Measurements from ENCODE around the gene ALOX12B. TPM values are rescaled to one million over a fixed set of nuclear protein-coding genes. Genes with fewer than 3 reads are reported as not detected.

ALOX12B gene
- total RNA-seq, 4 donors from 2014 or later = not detected

GRCh38 chr17:8100111-8100510 is 12.6 kb upstream of the ALOX12B start:
- no peaks in the 10 kb centered on the region for H3K9me3 ChIP-seq
- no peaks in the 10 kb centered on the region for H3K36me3 ChIP-seq
- TF ChIP-seq EP300 (IDR thresholded peaks at IDR 0.05) (no peak), POLR2A (IDR thresholded peaks at IDR 0.05) (no peak), CTCF (IDR thresholded peaks at IDR 0.05) (no peak)
- no peaks in the 10 kb centered on the region for H3K4me1 ChIP-seq
- DNase-seq (ENCODE audit: low spot score in 2 of 2) = no peak
- H3K27ac ChIP-seq = no peak overlapping the region
- peaks cover 0 to 26% of the 10 kb centered on the region in 2 donors for H3K27me3 ChIP-seq
- WGBS, 2 donors = 18 to 21% methylated on average over 2 of the region's 2 CpGs
- H3K4me3 ChIP-seq = no peak overlapping the region

GRCh38 chr17:8096541-8096940 is 9.0 kb upstream of the ALOX12B start:
- H3K36me3 ChIP-seq = no peaks in the 10 kb centered on the region
- H3K9me3 ChIP-seq = no peaks in the 10 kb centered on the region
- no peak overlapping the region for H3K27ac ChIP-seq
- no peak for DNase-seq (ENCODE audit: low spot score in 2 of 2)
- H3K4me1 ChIP-seq = no peaks in the 10 kb centered on the region
- H3K4me3 ChIP-seq = no peak overlapping the region
- peaks cover 0 to 53% of the 10 kb centered on the region in 2 donors for H3K27me3 ChIP-seq
- 85 to 88% methylated on average over 8 of the region's 8 CpGs for WGBS, 2 donors
- TF ChIP-seq POLR2A (IDR thresholded peaks at IDR 0.05) (no peak), EP300 (IDR thresholded peaks at IDR 0.05) (no peak), CTCF (IDR thresholded peaks at IDR 0.05) (no peak)

- 70 to 76% methylated on average over 6 of the region's 6 CpGs for WGBS, 2 donors
- peaks cover 0 to 65% of the 10 kb centered on the region in 2 donors for H3K27me3 ChIP-seq
- no peaks in the 10 kb centered on the region for H3K9me3 ChIP-seq
- H3K4me1 ChIP-seq = no peaks in the 10 kb centered on the region
- no peak for DNase-seq (ENCODE audit: low spot score in 2 of 2)
- no peak overlapping the region for H3K27ac ChIP-seq
- H3K36me3 ChIP-seq = no peaks in the 10 kb centered on the region
- TF ChIP-seq CTCF (IDR thresholded peaks at IDR 0.05) (no peak), EP300 (IDR thresholded peaks at IDR 0.05) (no peak), POLR2A (IDR thresholded peaks at IDR 0.05) (no peak)
- H3K4me3 ChIP-seq = no peak overlapping the region
Observed at GRCh38 chr17:8095361-8095760, 7.8 kb upstream of the ALOX12B start.

GRCh38 chr17:8091033-8091687 is 3.6 kb upstream of the ALOX12B start:
- DNase-seq (ENCODE audit: low spot score in 2 of 2) = no peak
- no peaks in the 10 kb centered on the region for H3K36me3 ChIP-seq
- WGBS, 2 donors = 55 to 59% methylated on average over 9 of the region's 9 CpGs
- TF ChIP-seq POLR2A (IDR thresholded peaks at IDR 0.05) (no peak), CTCF (IDR thresholded peaks at IDR 0.05) (no peak), EP300 (IDR thresholded peaks at IDR 0.05) (no peak)
- no peaks in the 10 kb centered on the region for H3K9me3 ChIP-seq
- no peak overlapping the region for H3K27ac ChIP-seq
- peaks cover 0 to 88% of the 10 kb centered on the region in 2 donors for H3K27me3 ChIP-seq
- H3K4me1 ChIP-seq = no peaks in the 10 kb centered on the region
- H3K4me3 ChIP-seq = no peak overlapping the region

GRCh38 chr17:8089728-8090127 is 2.2 kb upstream of the ALOX12B start:
- WGBS, 2 donors = 63 to 67% methylated on average over 6 of the region's 6 CpGs
- Histone ChIP-seq H3K4me1 (no peaks in the 10 kb centered on the region), H3K4me3 (no peak overlapping the region), H3K27ac (no peak overlapping the region), H3K9me3 (no peaks in the 10 kb centered on the region), H3K27me3 (peaks cover 0 to 86% of the 10 kb centered on the region in 2 donors), H3K36me3 (no peaks in the 10 kb centered on the region)
- TF ChIP-seq EP300 (IDR thresholded peaks at IDR 0.05) = no peak
- no peak for TF ChIP-seq POLR2A (IDR thresholded peaks at IDR 0.05)
- no peak for TF ChIP-seq CTCF (IDR thresholded peaks at IDR 0.05)
- DNase-seq (ENCODE audit: low spot score in 2 of 2) = no peak

All from tibial nerve (tissue), 4 donors.